ENCODE measurements around the gene TMEM121. TPM values are rescaled to one million over a fixed set of nuclear protein-coding genes. Genes with fewer than 3 reads are reported as not detected.

TMEM121 gene
- total and polyA plus RNA-seq, 10 of the 15 experiments (the other 5 are each of a cell fraction or from before 2014, with no cell fraction given) = 0.04 to 4.9 (median 1.2) TPM; not detected in 2

- TF ChIP-seq EED (IDR thresholded peaks at IDR 0.05; ENCODE audit: low read depth) (no peak), SREBF2 (IDR thresholded peaks at IDR 0.05; ENCODE audit: low read length) (no peak)
Observed at GRCh38 chr14:105500726-105501101, 25.7 kb upstream of the TMEM121 start (continued).

- Histone ChIP-seq H3K36me3 (ENCODE audit: control insufficient read depth in 2 of 2, insufficient read depth in 2 of 2, low read length in 1 of 2) (no peaks in the 10 kb centered on the region), H3K4me1 (ENCODE audit: control insufficient read depth, insufficient read depth, low read length) (no peaks in the 10 kb centered on the region), H4K20me1 (ENCODE audit: control insufficient read depth, insufficient read depth) (no peaks in the 10 kb centered on the region), H3K4me2 (ENCODE audit: control insufficient read depth, insufficient read depth) (no peak overlapping the region), H3K4me3 (no peak overlapping the region), H3K9ac (ENCODE audit: control insufficient read depth, insufficient read depth, low read length) (no peak overlapping the region), H2AFZ (ENCODE audit: control insufficient read depth, low read depth, low read length) (no peak overlapping the region), H3K27ac (ENCODE audit: control insufficient read depth, insufficient read depth) (no peak overlapping the region), H3K79me2 (ENCODE audit: control insufficient read depth, insufficient read depth, low read length) (no peaks in the 10 kb centered on the region), H3K27me3 (replicated peaks in 1 of 2; ENCODE audit: control insufficient read depth in 2 of 2, insufficient read depth in 2 of 2, low read length in 1 of 2) (no peaks in the 10 kb centered on the region), H3K9me3 (replicated peaks; ENCODE audit: control insufficient read depth, insufficient read depth, low read length) (no peaks in the 10 kb centered on the region)
- DNase-seq (ENCODE audit: low read depth, low spot score) = no peak
- ChIA-PET RAD21 (ENCODE audit: unreplicated experiment) (no interaction called here), POLR2A (no interaction called here), SMC1A (ENCODE audit: uncharacterized antibody, unreplicated experiment) (no interaction called here), CTCF (no interaction called here)
- no TSS peak for BruUV-seq (replicated peaks)
- intact Hi-C loops (cut with micrococcal nuclease; ENCODE audit: unreplicated experiment) (no loop called here), in situ Hi-C loops (cut with MboI) (no loop called here)
- TF ChIP-seq STAT1 (conservative IDR thresholded peaks at IDR 0.05) (no peak), TARDBP (IDR thresholded peaks at IDR 0.05; ENCODE audit: borderline replicate concordance) (no peak), ZBTB11 (CRISPR knock-in tag; IDR thresholded peaks at IDR 0.05) (no peak), E2F4 (IDR thresholded peaks at IDR 0.05; ENCODE audit: low read depth, low read length) (no peak), TBL1XR1 (IDR thresholded peaks at IDR 0.05; ENCODE audit: low read depth, low read length) (no peak), MTA2 (IDR thresholded peaks at IDR 0.05; ENCODE audit: low read depth) (no peak), BHLHE40 (IDR thresholded peaks at IDR 0.05; ENCODE audit: borderline replicate concordance in 1 of 2, low read depth in 2 of 2, low read length in 1 of 2) (no peak), CHD1 (IDR thresholded peaks at IDR 0.05; ENCODE audit: low read depth, low read length) (no peak), ETV6 (conservative IDR thresholded peaks at IDR 0.05 in 1 of 2, IDR thresholded peaks at IDR 0.05 in 1 of 2; ENCODE audit: borderline replicate concordance in 1 of 2, low read depth in 1 of 2) (no peak), CHD2 (IDR thresholded peaks at IDR 0.05; ENCODE audit: borderline replicate concordance, low read depth, low read length) (no peak)
- ATAC-seq = no peak
- no peak for FAIRE-seq
- WGBS (ENCODE audit: insufficient coverage, insufficient replicate concordance, low lambda C conversion rate, missing lambda C conversion rate) = 61% methylated on average over 13 of the region's 13 CpGs
Observed at GRCh38 chr14:105501504-105502291, 24.7 kb upstream of the TMEM121 start.

Data from GM12878 (cell line).